Fibroblast of skin of left biceps (primary cell): ENCODE measurements around the gene PIP5K1A.
"Not testable (repeated sequence)": the region's sequence is repeated elsewhere in the genome, so short reads cannot be mapped to it uniquely, and the experiment has no call there.

Source experiments
- DNase-seq, 2 experiments: peaks; one replicate each; pipeline ENCODE4 v3.0.0-alpha.2; 2013; ENCODE audit warnings: low read depth in 2 of 2

The PIP5K1A gene

DNA sequence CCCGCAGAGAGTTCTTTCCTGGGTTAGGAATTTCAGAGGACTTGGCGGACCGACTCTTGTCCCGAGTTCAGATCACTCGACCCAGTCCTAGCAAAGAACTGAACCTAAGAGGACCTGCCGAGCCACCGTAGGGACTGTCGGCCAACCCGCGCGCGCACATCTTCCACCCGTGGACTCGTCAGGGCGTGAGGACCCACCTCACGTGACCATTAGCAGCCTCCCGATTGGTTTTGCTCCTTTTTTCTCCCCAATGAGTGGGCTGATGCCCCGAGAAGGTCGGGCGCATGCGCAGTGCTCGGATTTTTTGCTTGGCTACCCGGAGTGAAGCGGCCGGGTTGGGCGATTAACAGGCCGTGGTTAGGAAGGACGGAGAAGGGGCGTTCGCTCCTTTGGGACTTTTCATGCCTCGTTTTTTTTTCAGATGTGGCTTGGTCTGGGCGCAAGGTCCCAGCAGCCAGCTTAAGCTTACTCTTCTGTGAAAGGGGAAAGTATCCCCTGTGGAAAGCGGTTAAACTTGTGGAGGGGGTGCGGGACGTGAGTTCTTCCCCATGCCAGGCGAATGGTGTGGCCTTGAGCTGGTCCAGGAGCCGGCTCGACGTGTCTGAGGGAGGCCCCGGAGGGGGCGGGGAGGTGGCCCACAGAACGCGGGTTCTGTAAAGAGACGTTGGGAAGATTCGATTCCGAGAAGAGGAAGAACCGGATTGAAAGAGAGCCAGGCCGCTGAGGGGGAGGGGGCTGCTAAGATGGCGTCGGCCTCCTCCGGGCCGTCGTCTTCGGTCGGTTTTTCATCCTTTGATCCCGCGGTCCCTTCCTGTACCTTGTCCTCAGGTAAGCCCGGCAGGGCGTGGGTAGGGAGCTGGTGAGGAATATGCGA, at the start of gene PIP5K1A:
PIP5K1A (plus strand) TSS at position 299 of the 874 bp plus-strand sequence; CDS start at position 744, 445 bp downstream.
- DNase-seq: peak; percentile 95 to 96

- DNase-seq: no peak
Measured at GRCh38 chr1:151156515-151156819, 41.9 kb upstream of the PIP5K1A start, which contains the start of gene TNFAIP8L2. Gene TNFAIP8L2, plus strand, starts transcription at chr1:151156649. Its CDS starts 2,049 bp downstream, at chr1:151158698.

DNA sequence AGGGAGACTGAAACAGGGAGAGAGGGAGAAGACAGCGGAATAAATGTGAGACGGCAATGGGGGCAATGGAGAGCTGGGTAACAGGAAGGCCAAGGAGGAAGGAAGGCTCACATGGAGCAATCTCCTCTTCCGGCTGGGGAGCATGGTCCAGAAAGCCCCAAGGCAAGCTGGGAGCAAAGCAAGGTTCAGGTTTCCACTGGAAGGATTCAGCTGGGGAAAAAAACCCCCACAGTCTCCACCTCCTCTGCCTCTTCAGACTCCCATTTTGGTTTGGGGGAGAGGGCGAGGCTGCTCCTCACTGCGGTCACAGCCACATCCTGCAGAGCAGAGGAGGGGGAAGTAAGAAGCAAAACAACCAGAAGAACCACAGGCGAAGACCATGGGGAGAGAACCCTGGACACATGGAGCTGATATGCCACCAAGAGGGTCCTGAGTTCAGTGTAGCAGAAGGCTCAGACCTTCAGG, 41.3 kb upstream of the PIP5K1A start:
- no peak for DNase-seq

- no peak for DNase-seq
Measured at GRCh38 chr1:151158326-151158725, 40.0 kb upstream of the PIP5K1A start.

GRCh38 chr1:151158751-151159251, 39.6 kb upstream of the PIP5K1A start:
- no peak for DNase-seq

- no peak for DNase-seq
Measured at GRCh38 chr1:151159373-151159772, 39.0 kb upstream of the PIP5K1A start.

- no peak for DNase-seq
Measured at GRCh38 chr1:151164732-151165280, 33.5 kb upstream of the PIP5K1A start.

DNA sequence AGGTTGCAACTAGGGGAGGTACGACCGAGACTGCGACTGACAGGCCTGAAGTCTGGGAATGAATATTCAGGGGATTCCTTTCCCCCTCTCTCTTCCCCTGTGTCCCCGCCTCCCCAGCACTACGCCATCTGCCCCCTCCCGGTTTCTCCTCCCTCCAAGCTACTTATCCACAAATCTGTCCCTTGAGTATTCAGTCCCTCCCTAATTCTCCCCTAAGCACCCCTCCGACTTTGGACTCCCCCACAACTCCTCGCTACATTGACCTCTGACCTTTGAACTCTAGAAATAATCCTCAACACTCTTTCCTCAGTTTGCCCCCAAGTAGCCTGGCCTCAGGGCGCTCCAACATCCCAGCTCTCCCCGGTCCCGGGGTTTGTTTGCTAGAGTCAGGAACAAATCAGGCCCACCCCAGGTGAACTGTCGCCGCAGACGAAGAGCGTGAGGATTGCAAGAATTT, 33.0 kb upstream of the PIP5K1A start:
- no peak for DNase-seq

DNA sequence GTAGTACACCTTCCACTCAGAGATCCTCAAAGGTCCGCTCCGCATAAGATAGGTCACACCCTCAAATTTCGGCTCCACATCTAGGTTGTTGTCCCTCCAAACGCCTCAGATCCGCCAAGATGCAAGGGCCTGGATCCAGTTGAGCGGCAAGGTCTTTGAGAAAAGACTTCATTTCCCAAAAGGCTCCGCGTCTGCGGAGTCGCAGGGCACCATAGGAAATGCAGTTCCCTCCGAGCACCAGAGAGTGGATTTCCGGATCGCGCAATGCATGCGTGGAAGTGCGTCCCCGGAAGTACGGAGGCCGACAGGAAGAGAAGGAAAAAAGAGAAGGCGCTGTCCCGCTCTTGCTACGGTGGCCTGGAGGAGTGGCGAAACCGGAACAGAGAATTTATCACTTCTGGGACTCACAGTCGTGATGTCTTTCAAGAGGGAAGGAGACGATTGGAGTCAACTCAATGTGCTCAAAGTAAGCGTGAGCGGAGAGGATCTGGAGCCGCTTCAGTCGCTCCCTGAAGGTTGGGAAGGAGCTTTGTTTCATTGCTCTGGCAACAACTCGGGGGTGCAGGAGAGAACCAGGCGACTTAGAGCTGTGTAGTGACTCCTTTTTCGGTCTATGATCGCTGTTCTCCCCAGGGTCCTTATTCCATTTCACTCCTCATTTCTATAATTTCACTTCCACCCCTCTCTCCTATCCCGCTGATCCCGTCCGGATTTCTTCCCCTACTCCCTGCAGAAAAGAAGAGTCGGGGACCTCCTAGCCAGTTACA, 32.4 kb upstream of the PIP5K1A start, which contains the start of the genes LYSMD1 and SCNM1:
LYSMD1 (minus strand) TSS at position 165 of the 767 bp plus-strand sequence. CDS start 644 bp downstream, outside the sequence.
SCNM1 (plus strand) TSS at position 407 of the 767 bp plus-strand sequence; CDS start at position 416, 9 bp downstream.
- peak; percentile 98 for DNase-seq

DNA sequence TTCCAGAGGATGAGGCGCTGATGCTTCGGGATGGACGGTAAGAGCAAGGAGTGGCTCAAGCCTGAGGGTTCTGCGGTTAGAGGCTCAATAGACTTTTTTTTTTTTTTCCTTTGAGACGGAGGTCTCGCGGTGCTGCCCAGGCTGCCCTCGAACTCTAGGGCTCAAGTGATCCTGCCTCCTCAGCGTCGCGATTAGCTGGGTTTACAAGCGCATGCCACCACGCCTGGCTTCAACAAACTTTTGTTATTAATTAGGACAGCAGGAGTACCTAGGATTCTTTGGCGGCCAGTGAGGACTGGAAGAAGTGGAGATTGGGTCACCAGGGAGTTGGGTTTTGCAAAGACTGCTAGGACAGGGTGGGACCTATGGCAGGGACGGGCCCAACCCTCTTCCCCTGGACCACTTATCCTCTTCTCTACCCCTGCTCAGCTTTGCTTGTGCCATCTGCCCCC, 31.8 kb upstream of the PIP5K1A start:
- DNase-seq: no peak

DNA sequence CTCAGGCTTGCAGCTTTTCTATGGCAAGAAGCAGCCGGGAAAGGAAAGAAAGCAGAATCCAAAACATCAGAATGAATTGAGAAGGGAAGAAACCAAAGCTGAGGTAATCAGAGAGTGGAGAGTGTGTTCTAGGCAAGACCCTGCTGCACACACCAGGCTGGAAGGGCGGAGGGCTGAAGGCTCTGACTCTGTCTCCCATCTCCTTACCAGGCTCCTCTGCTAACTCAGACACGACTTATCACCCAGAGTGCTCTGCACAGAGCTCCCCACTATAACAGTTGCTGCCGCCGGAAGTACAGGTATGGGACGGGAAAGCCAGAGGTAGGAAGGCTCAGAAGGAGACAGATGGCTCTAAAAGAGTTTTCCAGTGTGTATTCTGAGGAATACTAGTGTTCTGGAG, 31.2 kb upstream of the PIP5K1A start:
- no peak for DNase-seq

GRCh38 chr1:151171190-151171589, 27.2 kb upstream of the PIP5K1A start:
- DNase-seq: no peak

DNA sequence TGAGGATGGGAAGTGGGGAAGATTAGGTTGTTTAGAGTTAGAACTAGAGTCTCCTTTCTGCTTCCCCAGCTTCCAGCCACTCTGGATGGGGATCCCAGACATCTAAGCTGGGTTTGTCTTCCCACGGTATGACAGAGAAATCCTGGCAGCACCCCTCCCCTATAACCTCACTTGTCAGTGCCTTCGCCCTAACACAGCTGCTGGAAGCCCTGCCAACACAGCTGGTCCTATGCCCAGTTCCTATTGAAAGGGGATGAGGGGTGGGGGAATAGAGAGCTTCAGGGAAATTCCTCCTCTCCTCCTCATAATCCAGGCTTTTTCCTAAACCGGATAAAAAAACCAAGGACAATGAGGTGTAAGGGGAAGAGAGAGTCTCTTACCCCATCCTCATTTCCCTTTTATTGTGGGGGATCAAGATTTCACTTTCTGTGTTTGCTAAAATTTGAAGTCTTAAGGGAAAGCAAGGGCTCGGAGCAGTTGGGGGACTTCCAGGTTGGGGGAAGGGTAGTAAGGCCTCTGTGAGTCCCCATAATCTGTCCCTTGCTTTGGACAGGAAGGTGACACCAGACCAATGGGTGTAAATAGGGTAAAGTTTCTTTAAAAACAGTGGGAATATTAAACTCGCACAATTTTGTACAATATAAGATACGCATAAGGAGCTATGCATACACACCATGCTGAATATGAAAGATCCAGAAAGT, 23.2 kb upstream of the PIP5K1A start:
- DNase-seq: no peak

DNA sequence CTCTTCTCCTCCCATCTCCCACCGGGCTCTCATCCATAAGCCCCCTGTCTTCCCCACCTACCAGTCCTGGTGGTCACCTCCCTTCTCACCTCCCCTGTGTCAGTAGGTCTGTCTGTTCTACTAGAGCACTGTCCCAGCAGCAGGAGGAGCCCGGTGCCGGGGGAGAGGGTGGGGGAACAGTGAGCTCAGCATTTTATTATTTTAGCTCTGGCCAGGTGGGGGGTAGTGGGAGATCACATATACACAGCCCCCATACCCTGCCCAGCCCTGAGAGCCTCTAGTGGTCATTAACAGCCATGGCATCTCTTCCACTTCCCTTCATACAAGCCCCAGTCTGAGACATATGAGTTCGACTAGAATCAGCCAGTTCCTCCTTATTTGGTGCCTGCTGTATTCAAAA, 22.5 kb upstream of the PIP5K1A start, which contains the start of gene TMOD4:
TMOD4 (minus strand) TSS at position 119 of the 400 bp plus-strand sequence. CDS start 1,106 bp downstream, outside the sequence.
- no peak for DNase-seq

- DNase-seq: no peak
Measured at GRCh38 chr1:151176514-151177045, 21.8 kb upstream of the PIP5K1A start.

- DNase-seq: no peak
Measured at GRCh38 chr1:151184211-151184610, 14.1 kb upstream of the PIP5K1A start.

GRCh38 chr1:151187205-151187604, 11.1 kb upstream of the PIP5K1A start:
- DNase-seq: no peak

DNA sequence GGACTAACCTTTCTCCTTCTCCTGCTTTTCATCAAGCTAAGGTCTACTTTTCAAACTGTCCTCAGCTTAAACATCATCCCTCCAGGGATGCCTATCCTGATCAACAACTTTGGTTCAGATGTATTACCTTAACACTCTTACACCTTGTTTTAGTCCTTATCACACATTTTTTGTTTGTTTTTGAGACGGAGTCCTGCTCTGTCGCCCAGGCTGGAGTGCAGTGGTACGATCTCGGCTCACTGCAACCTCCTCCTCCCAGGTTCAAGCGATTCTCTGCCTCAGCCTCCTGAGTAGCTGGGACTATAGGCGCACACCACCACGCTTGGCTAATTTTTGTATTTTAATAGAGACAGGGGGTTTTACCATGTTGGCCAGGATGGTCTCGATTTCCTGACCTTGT, 9.7 kb upstream of the PIP5K1A start:
- DNase-seq: not testable (repeated sequence)

GRCh38 chr1:151189637-151190445, 8.5 kb upstream of the PIP5K1A start, which contains the start of gene VPS72:
Gene VPS72, minus strand, starts transcription at chr1:151190197. Its CDS starts 76 bp downstream, at chr1:151190121.
- DNase-seq: peak; percentile 64 to 67

- DNase-seq: no peak
Measured at GRCh38 chr1:151192047-151192446, 6.3 kb upstream of the PIP5K1A start.
